A549 treated with AZD2906 at 1 μM for 4 hours (cell line): Measurements from ENCODE around the gene FRMPD2. TPM values are rescaled to one million over a fixed set of nuclear protein-coding genes. Genes with fewer than 3 reads are reported as not detected.

ENCODE experiments used
- total RNA-seq: library from RNA; stranded (reverse); fragments of 200-300 nt; extraction: Qiagen RNA extraction; gene quantifications from 5 replicates; pipeline ENCODE4 v1.2.3, GENCODE V29; 2022

The FRMPD2 gene
- 0.06 to 0.11 TPM (median 0.08 TPM) in 3 of 5 replicates, not detected in the others for total RNA-seq

GRCh38 chr10:48274636-48275035 lies at the start of gene FRMPD2:
Gene FRMPD2, minus strand, starts transcription at chr10:48274696. Its CDS starts 129 bp downstream, at chr10:48274567.

DNA sequence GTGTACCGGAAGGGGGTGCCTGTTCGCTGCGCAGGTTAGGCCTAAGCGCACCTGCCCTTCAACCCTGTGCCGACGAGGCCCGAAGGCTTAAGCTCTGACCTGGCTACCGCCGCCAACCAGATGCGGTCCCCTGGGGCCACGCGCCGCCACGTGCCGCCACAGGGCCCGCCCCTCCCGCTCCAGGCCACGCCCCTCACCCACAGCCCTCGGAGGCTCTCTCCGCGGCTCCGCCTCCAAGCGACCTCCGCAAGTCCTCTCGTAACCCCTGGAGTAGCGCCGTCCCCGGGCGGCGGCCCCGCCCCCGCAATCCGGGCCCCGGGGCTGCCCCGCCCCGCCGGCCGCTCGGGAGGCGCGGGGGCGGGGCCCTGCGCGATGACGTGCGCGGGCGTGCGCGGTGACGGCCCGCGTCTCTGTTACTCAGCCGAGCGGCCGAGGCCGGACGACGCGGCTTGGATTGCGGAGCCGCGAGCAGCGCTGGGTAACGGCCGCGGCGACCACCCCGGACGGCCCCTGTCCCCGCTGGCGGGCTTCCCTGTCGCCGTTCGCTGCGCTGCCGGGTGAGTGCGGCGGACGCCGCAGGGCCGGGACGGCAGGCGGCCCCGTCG lies 31.9 kb upstream of the FRMPD2 start, which contains the start of gene MAPK8:
Gene MAPK8, plus strand, starts transcription at position 413 of the 605 bp plus-strand sequence. CDS start 94,984 bp downstream, outside the sequence.

Other genes with a start within 250 kb of the FRMPD2 start
- 25.8 to 40.8 TPM (median 34.6 TPM) in 5 replicates for gene MAPK8, start 32.0 kb upstream of the FRMPD2 start, total RNA-seq